ENCODE measurements around the gene ZFY.

DNA sequence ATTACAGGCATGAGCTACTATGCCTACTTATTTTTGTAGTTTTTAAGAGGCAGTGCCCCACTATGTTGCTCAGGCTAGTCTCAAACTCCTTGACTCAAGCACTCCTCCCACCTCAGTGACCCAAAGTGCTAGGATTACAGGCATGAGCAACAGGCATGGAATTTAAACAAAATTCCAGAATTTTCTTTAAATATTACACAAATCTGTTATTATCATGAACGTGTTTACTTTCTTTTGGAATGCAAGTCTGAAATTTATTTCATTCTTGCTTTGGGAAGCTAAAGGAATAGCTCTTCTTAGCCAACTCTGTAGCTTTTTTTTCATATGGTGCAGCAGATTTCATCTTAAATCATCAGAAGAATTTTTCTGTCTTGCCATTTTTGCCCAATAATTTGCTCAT lies 27.8 kb upstream of the ZFY start:
- TF ChIP-seq CTCF (IDR thresholded peaks at IDR 0.05; ENCODE audit: low read length) (no peak), EZH2phosphoT487 (IDR thresholded peaks at IDR 0.05; ENCODE audit: low read length) (no peak), EZH2 (optimal IDR thresholded peaks at IDR 0.05; ENCODE audit: low read depth, low read length) (no peak)
